ENCODE data around the gene EXTL1.

Gene EXTL1

GRCh38 chr1:26082020-26082350 is 60.4 kb downstream of the EXTL1 start:
- no peak for TF ChIP-seq CTCF (IDR thresholded peaks at IDR 0.05; ENCODE audit: poor library complexity, severe bottlenecking)
- Histone ChIP-seq H3K9me3 (ENCODE audit: severe bottlenecking) (no peaks in the 10 kb centered on the region), H3K27ac (ENCODE audit: poor library complexity, severe bottlenecking) (no peak overlapping the region), H3K27me3 (ENCODE audit: insufficient read depth, poor library complexity, severe bottlenecking) (no peaks in the 10 kb centered on the region), H3K4me1 (ENCODE audit: insufficient read depth, poor library complexity, severe bottlenecking) (no peaks in the 10 kb centered on the region), H3K4me3 (ENCODE audit: severe bottlenecking) (no peak overlapping the region), H3K36me3 (ENCODE audit: low read depth) (no peaks in the 10 kb centered on the region)
- ATAC-seq (ENCODE audit: low read depth) = no peak
- no peak for DNase-seq (ENCODE audit: low spot score)

GRCh38 chr1:26083208-26083607 is 61.6 kb downstream of the EXTL1 start:
- no peaks in the 10 kb centered on the region for H3K36me3 ChIP-seq (ENCODE audit: low read depth)
- no peaks in the 10 kb centered on the region for H3K9me3 ChIP-seq (ENCODE audit: severe bottlenecking)
- TF ChIP-seq CTCF (IDR thresholded peaks at IDR 0.05; ENCODE audit: poor library complexity, severe bottlenecking) = no peak
- no peaks in the 10 kb centered on the region for H3K27me3 ChIP-seq (ENCODE audit: insufficient read depth, poor library complexity, severe bottlenecking)
- H3K4me1 ChIP-seq (ENCODE audit: insufficient read depth, poor library complexity, severe bottlenecking) = no peaks in the 10 kb centered on the region
- H3K4me3 ChIP-seq (ENCODE audit: severe bottlenecking) = no peak overlapping the region
- DNase-seq (ENCODE audit: low spot score) (no peak), ATAC-seq (ENCODE audit: low read depth) (peak; percentile 46; the same call in 2 of the 3 replicates)
- H3K27ac ChIP-seq (ENCODE audit: poor library complexity, severe bottlenecking) = no peak overlapping the region

- Histone ChIP-seq H3K9me3 (ENCODE audit: severe bottlenecking) (no peaks in the 10 kb centered on the region), H3K4me3 (ENCODE audit: severe bottlenecking) (no peak overlapping the region), H3K27me3 (ENCODE audit: insufficient read depth, poor library complexity, severe bottlenecking) (no peaks in the 10 kb centered on the region), H3K36me3 (ENCODE audit: low read depth) (no peaks in the 10 kb centered on the region), H3K4me1 (ENCODE audit: insufficient read depth, poor library complexity, severe bottlenecking) (no peaks in the 10 kb centered on the region), H3K27ac (ENCODE audit: poor library complexity, severe bottlenecking) (no peak overlapping the region)
- ATAC-seq (ENCODE audit: low read depth) (no peak), DNase-seq (ENCODE audit: low spot score) (no peak)
- no peak for TF ChIP-seq CTCF (IDR thresholded peaks at IDR 0.05; ENCODE audit: poor library complexity, severe bottlenecking)
Measured at GRCh38 chr1:26084091-26084561, 62.6 kb downstream of the EXTL1 start.

GRCh38 chr1:26084844-26085243 is 63.3 kb downstream of the EXTL1 start:
- ATAC-seq (ENCODE audit: low read depth) (no peak), DNase-seq (ENCODE audit: low spot score) (no peak)
- Histone ChIP-seq H3K4me3 (ENCODE audit: severe bottlenecking) (no peak overlapping the region), H3K4me1 (ENCODE audit: insufficient read depth, poor library complexity, severe bottlenecking) (no peaks in the 10 kb centered on the region), H3K9me3 (ENCODE audit: severe bottlenecking) (no peaks in the 10 kb centered on the region), H3K27ac (ENCODE audit: poor library complexity, severe bottlenecking) (no peak overlapping the region), H3K27me3 (ENCODE audit: insufficient read depth, poor library complexity, severe bottlenecking) (no peaks in the 10 kb centered on the region), H3K36me3 (ENCODE audit: low read depth) (no peaks in the 10 kb centered on the region)
- TF ChIP-seq CTCF (IDR thresholded peaks at IDR 0.05; ENCODE audit: poor library complexity, severe bottlenecking) = no peak

Data from RWPE2 (cell line).